ENCODE measurements around the gene CIPC.
A peak's percentile ranks its signal among the peaks of the same experiment; 100 is the strongest.

CIPC gene

DNA sequence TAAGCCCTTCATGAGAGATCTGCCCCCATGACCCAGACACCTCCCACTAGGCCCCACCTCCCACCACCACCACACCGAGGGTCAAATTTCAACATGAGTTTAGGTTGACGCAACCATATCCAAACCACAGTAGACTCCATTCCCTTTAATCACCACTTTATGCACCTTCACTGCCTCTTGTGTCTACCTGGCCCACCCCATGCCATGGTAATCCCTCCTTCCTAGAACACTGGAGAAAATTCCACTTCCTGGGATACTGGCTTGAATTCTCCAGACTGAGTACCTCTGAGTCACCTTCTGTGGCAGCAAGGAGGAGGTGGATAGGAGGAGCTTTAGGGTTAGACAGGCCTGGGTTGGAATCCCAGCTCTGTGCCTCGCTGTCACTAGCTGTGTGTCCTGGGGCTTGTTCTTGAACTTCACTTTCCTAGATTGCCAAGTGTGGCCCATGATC, 26.1 kb upstream of the CIPC start:
- no peak for DNase-seq

GRCh38 chr14:77074969-77075368, 23.1 kb upstream of the CIPC start:
- no peak for DNase-seq

- DNase-seq, result no peak
Observed at GRCh38 chr14:77076113-77076631, 21.9 kb upstream of the CIPC start.

GRCh38 chr14:77077040-77077439, 21.0 kb upstream of the CIPC start:
- no peak for DNase-seq

DNA sequence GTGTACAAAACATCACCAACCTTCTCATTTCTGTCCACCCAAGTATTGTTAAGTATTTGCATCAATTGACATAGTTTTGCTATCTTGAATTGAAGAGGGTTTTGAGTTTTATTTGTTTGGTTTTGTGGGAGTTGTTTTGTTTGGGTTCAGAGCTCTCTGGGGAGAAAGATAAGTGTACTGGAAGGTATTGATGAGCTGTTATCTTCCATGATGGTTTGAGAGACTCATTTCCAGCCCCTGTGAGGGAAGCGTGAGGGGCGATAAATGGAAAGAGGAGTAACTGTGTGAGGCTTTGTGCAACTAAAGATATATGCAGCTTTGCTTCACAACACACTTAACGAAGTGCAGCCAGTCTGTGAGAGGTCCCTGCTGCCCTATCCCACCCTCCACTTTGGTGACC, 15.7 kb upstream of the CIPC start:
- DNase-seq, result no peak

DNA sequence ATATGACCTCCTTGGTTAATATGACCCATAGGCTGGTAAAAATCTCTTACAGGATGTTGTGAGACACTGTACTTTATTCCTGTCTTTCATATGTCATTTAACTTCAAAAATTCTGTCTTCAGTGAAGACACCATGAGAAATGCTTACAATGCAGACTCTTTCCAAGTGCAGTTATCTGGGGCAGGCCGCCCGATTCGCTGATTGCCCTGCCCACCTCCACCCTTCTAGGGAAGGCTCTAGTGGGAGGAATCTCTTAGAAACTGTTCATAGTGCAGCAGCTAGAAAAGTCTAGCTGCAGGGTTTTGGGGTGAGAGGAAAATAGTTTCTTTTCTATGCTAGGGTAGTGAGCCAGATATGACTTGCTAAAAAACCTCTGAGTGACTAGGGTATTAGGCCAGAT, 15.0 kb upstream of the CIPC start:
- no peak for DNase-seq

DNA sequence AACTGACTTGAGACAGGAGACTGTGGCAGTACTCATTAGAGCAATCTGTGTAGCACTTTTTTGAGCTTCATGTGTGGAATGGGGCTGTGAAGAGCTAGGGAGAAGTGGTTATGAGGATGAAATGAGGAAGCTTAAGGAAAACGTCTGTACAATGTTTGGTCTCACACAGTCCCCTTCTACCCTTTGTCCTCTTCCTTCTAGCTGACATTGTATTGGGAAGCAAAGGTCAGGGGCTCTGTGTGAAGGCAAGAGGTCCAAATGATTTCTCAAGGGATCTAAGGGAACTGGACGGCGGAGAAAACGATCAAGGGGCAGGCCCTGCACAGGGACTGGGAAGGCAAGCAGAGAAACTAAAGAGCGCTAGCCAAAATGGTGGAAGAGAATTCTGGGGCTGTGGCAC, 13.1 kb upstream of the CIPC start:
- DNase-seq, result no peak

DNA sequence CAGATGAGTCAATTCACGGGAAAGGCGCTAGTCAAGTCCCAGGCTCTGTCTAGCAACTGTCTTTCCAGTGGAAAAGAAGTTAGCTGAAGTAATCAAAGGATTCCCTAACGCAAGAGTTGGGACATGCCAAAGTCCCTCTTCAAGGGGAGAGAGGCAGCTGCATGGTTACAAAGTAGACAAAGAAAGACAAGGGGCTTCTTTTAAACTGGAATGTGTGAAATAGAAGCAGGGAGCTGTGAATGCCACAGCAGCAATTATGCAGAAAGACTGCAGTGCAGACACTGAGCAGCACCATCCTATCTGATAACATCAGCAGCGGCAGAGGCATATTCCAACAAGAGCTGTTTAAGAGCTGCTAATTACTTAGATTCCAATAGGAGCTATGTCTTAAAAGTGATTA, 12.5 kb upstream of the CIPC start:
- no peak for DNase-seq

DNA sequence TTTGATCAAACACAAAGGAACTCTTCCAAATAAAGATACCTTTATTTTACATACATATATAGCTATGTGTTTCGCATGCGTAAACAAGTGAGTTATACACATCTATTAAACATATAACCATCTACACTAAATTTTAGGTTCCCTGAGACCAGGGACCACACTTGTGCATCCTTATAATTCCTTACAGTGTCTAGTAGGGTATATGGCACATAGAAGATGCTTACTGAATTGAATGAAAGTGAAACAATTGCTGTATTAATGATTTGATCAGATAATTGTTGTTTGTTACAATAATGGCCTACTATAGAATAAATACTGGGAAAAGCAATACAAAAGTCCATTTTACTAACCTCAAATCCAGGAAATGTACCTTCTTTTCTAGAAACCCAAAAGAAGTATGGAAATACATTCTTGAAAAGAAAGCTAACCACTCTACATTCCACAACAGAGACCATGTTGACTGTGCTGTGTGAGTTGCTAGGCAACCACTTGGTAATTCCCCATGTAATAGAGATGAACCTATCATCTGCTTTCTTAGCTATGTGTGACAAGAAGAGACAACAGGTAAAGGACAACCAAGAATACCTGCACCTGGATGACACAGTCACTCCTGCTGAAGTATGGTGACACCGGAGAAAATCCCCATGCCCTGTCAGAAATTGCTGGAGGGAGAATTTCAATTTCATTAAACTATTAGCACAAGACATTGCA, 11.9 kb upstream of the CIPC start:
- DNase-seq, result peak; percentile 26

- no peak for DNase-seq
Observed at GRCh38 chr14:77086951-77087350, 11.1 kb upstream of the CIPC start.

- no peak for DNase-seq
Observed at GRCh38 chr14:77087631-77088030, 10.4 kb upstream of the CIPC start.

DNA sequence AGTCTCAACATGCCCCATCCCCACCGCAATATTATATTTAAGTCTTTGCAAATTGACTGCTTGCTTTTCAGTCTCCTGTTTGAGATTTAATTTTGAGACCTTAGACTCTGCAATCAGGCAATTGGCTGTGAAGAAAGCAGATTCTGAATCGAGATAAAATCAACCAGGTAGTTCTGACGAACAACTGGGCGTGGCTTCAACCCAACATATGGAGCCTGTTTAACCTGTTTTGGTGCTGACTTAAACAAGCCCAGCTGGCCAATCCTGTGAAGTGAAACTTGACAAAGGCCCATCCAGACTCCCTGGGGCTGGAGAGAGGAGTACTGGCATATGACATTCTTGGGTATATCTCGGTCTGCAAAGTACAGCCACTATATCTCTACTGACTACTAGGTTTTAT, 9.8 kb upstream of the CIPC start:
- no peak for DNase-seq

GRCh38 chr14:77088645-77089044, 9.4 kb upstream of the CIPC start:
- DNase-seq, result no peak

DNA sequence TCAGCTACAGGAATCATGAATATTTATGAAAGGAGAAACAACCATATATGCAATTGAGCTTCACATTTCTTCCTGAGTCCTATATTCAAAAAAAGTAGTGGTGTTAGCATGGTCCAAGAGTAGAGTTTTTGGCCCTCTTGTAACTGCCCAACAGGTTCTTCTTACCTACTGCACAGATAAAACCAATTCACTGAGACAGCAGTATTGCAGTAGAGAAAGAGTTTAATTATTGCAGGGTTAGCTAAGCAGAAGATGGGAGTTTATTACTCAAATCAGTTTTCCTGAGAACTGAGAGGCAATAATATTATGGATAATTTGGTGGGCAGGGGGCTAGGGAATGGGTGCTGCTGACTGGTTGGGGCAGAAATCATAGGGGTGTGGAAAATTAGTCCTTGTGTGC, 6.5 kb upstream of the CIPC start:
- DNase-seq, result no peak

GRCh38 chr14:77092676-77093075, 5.4 kb upstream of the CIPC start:
- DNase-seq, result no peak

- DNase-seq, result peak; percentile 83
Observed at GRCh38 chr14:77094672-77095284, 3.3 kb upstream of the CIPC start.

DNA sequence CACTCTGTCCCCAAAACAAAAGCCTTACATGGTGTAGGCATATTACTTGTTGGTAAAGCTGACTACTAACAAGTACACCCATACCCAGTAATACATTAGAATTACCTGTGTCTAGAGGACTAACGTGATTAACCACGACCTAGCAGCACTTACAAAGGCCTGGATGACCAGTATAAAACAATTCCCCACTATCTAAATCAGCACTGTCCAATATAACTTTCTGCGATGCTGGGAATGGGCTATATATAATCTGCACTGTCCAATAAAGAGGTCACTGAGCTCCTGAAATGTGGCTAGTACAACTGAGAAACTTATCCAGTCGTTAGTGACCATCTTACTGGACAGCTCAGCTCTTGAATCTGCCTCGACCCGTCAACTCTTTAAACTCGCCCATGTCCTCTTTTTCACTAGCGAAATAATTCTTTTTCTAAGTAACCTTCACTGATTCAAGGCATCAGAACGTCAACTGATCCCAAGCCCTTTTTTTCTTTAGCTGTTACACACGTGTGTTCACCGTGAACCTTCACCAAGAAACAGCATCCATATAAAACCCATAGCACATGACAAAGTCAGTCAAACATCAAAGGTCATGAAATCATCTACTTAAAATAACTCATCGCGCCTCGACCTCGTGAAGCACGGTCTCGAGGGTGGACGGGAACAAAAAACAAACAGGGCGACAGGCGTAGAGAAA, 905 bp upstream of the CIPC start:
- no peak for DNase-seq

DNA sequence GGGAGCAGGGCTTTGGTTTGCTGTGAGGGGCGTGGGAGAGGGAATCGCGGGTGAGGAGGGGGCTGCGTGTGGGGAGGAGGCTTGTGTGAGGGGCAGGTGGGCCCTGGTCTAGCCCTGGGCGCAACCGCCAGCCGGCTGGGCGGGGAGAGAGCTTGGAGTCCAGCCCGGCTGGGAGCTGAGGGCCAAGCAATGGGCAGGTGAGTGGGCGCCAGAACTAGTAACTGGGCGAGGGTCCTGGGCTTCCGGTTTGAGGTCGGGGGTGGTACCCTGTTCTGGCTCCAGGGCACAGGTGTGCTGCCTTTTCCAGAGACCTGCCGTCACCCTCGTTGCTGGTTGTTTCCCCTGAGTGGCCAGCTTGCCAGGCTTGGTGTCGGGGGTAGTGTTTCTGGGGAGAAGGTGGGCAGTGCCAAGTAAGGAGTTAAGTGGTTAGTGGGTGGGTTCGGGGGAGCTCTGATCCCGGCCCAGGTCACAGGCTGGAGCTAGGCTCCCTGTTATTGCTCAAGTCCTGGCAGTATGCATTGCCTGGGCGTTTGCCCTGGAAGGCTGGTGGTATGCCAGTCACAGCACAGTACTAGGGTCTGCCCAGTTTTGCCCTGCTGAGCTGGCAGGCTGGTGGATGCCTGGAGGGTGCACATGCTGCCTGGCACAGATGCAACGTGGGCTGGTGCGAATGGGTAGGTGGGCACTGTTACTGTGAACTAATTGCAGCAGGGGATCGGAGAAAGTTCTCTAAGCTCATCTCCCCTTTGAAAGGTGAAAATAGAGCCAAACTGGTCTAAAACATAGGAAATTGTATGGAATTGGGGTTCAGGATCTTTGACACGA, 683 bp downstream of the CIPC start:
- no peak for DNase-seq

- no peak for DNase-seq
Observed at GRCh38 chr14:77099425-77100167, 1.5 kb downstream of the CIPC start.

GRCh38 chr14:77100961-77101360, 2.9 kb downstream of the CIPC start:
- no peak for DNase-seq

- no peak for DNase-seq
Observed at GRCh38 chr14:77102154-77102553, 4.1 kb downstream of the CIPC start.

DNA sequence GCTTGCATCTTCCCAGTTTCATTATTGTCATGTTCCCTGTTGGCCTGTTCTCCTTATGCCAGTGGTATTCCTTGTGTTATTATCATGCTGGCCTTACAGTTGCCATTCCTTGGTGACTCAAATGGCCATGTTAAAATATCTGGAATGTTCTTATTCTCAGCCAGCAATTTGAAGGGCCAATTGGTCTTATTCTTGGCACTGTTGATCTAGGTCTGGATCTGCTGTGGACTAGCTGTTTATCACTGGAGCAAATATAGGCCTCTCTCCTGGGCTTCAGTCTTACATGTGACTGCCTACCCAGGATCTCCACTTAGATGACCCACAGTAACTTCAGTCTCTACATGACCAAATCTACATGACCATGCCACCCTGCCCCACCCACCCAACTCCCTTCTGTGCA, 5.4 kb downstream of the CIPC start:
- no peak for DNase-seq
